H1 (cell line): ENCODE results near the gene UBASH3A. TPM values are rescaled to one million over a fixed set of nuclear protein-coding genes. Genes with fewer than 3 reads are reported as not detected.

ENCODE experiments used
- CTCF ChIA-PET: fragments of 300-600 bp; sonication (Branson Sonifier 250); formaldehyde crosslinking; loops from one replicate; lab custom pipeline; 2021; ENCODE audit not compliant: partially characterized antibody; lab: Charles Lee
- POLR2A ChIA-PET: fragments of 300-600 bp; sonication (Branson Sonifier 250); formaldehyde crosslinking; loops from one replicate; lab custom pipeline; 2021; ENCODE audit warnings: inconsistent platforms; ENCODE audit not compliant: partially characterized antibody; lab: Charles Lee
- DNase-seq, 2 experiments: peaks; one replicate each; pipeline versions ENCODE4 v3.0.0 to v3.0.0-alpha.2; 2010 to 2022; ENCODE audit warnings: low spot score in 2 of 2, low read depth in 1 of 2, mixed read lengths in 1 of 2
- FAIRE-seq: peaks from 2 replicates; lab custom pipeline; 2011; peaks lifted over from hg19 to GRCh38; lab: Jason Lieb, UNC
- H2AFZ ChIP-seq: 2 replicates; pipeline ENCODE4 v1.8.1; 2012; ENCODE audit warnings: low read length, inconsistent platforms
- H2AK5ac ChIP-seq: 2 replicates; pipeline ENCODE4 v1.6.1; 2013; ENCODE audit warnings: low read depth, low read length
- H2BK120ac ChIP-seq: replicated peaks from 2 replicates; pipeline ENCODE3; 2013; ENCODE audit warnings: low read depth, low read length, inconsistent platforms
- H2BK12ac ChIP-seq: 2 replicates; pipeline ENCODE4 v1.6.1; 2013; ENCODE audit warnings: low read depth, low read length
- H2BK15ac ChIP-seq: 2 replicates; pipeline ENCODE4 v1.6.1; 2013; ENCODE audit warnings: low read length
- H2BK20ac ChIP-seq: 2 replicates; pipeline ENCODE4 v1.6.1; 2013; ENCODE audit warnings: low read length
- H2BK5ac ChIP-seq: 2 replicates; pipeline ENCODE4 v1.6.1; 2013; ENCODE audit warnings: low read depth, low read length
- H3K14ac ChIP-seq: 2 replicates; pipeline ENCODE4 v1.6.1; 2013; ENCODE audit warnings: inconsistent platforms; ENCODE audit not compliant: insufficient read length
- H3K18ac ChIP-seq: 2 replicates; pipeline ENCODE4 v1.6.1; 2013; ENCODE audit warnings: low read length; ENCODE audit errors: extremely low read depth
- H3K23ac ChIP-seq: 2 replicates; pipeline ENCODE4 v1.6.1; 2013; ENCODE audit warnings: inconsistent platforms; ENCODE audit not compliant: insufficient read length
- H3K23me2 ChIP-seq: 2 replicates; pipeline ENCODE4 v1.6.1; 2013; ENCODE audit warnings: low read depth, low read length
- H3K27ac ChIP-seq: 2 replicates; pipeline ENCODE4 v1.6.1; 2011; ENCODE audit warnings: low read depth, low read length, inconsistent platforms
- H3K27me3 ChIP-seq, 4 experiments: replicated peaks in 1 of 4; 1 replicate in 1 of 4; 2 replicates in 3 of 4; pipeline versions ENCODE4 v1.6.1 to v1.8.1; 2011 to 2013; ENCODE audit warnings: low read length in 3 of 4, mild to moderate bottlenecking in 3 of 4, inconsistent platforms in 2 of 4, mixed read lengths in 2 of 4, moderate library complexity in 1 of 4; ENCODE audit not compliant: control insufficient read depth in 3 of 4, insufficient read depth in 3 of 4; ENCODE audit errors: extremely low read depth in 1 of 4
- H3K36me3 ChIP-seq, 4 experiments: 2 replicates each; pipeline versions ENCODE4 v1.6.1 to v1.8.1; 2011 to 2013; ENCODE audit warnings: mild to moderate bottlenecking in 4 of 4, low read length in 3 of 4, moderate library complexity in 2 of 4, control low read depth in 1 of 4, inconsistent platforms in 1 of 4; ENCODE audit not compliant: insufficient read depth in 4 of 4, control insufficient read depth in 2 of 4
- H3K4ac ChIP-seq: replicated peaks from 2 replicates; pipeline ENCODE3; 2013; ENCODE audit warnings: low read length, low read depth, mixed read lengths, inconsistent platforms; ENCODE audit not compliant: insufficient read length
- H3K4me1 ChIP-seq, 4 experiments: replicated peaks in 1 of 4; 1 replicate in 1 of 4; 2 replicates in 3 of 4; pipeline versions ENCODE4 v1.6.1 to v1.8.1; 2011 to 2013; ENCODE audit warnings: low read length in 3 of 4, inconsistent platforms in 2 of 4, mixed read lengths in 1 of 4; ENCODE audit not compliant: insufficient read depth in 4 of 4, control insufficient read depth in 3 of 4
- H3K4me2 ChIP-seq, 2 experiments: 2 replicates each; pipeline versions ENCODE4 v1.6.1 to v1.8.1; 2011 to 2013; ENCODE audit warnings: low read depth in 2 of 2, low read length in 2 of 2, control low read depth in 1 of 2, inconsistent platforms in 1 of 2, mild to moderate bottlenecking in 1 of 2; ENCODE audit not compliant: insufficient read depth in 1 of 2
- H3K4me3 ChIP-seq, 4 experiments: fragments of 200-600, 300-600 bp in 1 of 4; sonication (generic), shearing (Covaris generic), sonication (Bioruptor Twin) in 1 of 4; 2 replicates each; pipeline versions ENCODE4 v1.5.1 to v1.8.1; 2011 to 2016; ENCODE audit warnings: low read length in 4 of 4, low read depth in 3 of 4, control low read depth in 2 of 4, inconsistent platforms in 2 of 4, mild to moderate bottlenecking in 2 of 4, mixed read lengths in 1 of 4, moderate library complexity in 1 of 4; ENCODE audit not compliant: insufficient read depth in 2 of 4; ENCODE audit errors: extremely low read depth in 1 of 4
- H3K56ac ChIP-seq: replicated peaks from 2 replicates; pipeline ENCODE3; 2013; ENCODE audit warnings: low read depth, mild to moderate bottlenecking, mixed read lengths, low read length, inconsistent platforms; ENCODE audit not compliant: insufficient read length
- H3K79me1 ChIP-seq: 2 replicates; pipeline ENCODE4 v1.6.1; 2013; ENCODE audit warnings: low read depth, low read length, control low read depth
- H3K79me2 ChIP-seq, 2 experiments: 2 replicates each; pipeline versions ENCODE4 v1.6.1 to v1.8.1; 2012 to 2013; ENCODE audit warnings: low read length in 2 of 2, mild to moderate bottlenecking in 2 of 2, inconsistent platforms in 1 of 2; ENCODE audit not compliant: insufficient read depth in 2 of 2, control insufficient read depth in 1 of 2
- H3K9ac ChIP-seq, 4 experiments: replicated peaks in 1 of 4; 1 replicate in 1 of 4; 2 replicates in 3 of 4; pipeline versions ENCODE4 v1.6.1 to v1.8.1; 2011 to 2013; ENCODE audit warnings: low read depth in 3 of 4, low read length in 3 of 4, control low read depth in 2 of 4, mild to moderate bottlenecking in 2 of 4, moderate library complexity in 2 of 4, inconsistent platforms in 1 of 4; ENCODE audit errors: extremely low read depth in 1 of 4
- H3K9me3 ChIP-seq, 2 experiments: 2 replicates each; pipeline versions ENCODE4 v1.6.1 to v1.8.1; 2012 to 2013; ENCODE audit warnings: mild to moderate bottlenecking in 2 of 2, moderate library complexity in 2 of 2, control low read depth in 1 of 2, inconsistent platforms in 1 of 2, low read depth in 1 of 2, low read length in 1 of 2, mixed read lengths in 1 of 2; ENCODE audit not compliant: insufficient read depth in 2 of 2
- H4K20me1 ChIP-seq, 2 experiments: replicated peaks in 1 of 2; 2 replicates each; pipeline versions ENCODE3 to v1.8.1; 2011 to 2013; ENCODE audit warnings: inconsistent platforms in 2 of 2, low read length in 2 of 2, mild to moderate bottlenecking in 1 of 2; ENCODE audit not compliant: insufficient read depth in 2 of 2, control insufficient read depth in 1 of 2
- H4K5ac ChIP-seq: 2 replicates; pipeline ENCODE4 v1.6.1; 2013; ENCODE audit warnings: low read length, low read depth, mixed read lengths, inconsistent platforms; ENCODE audit not compliant: insufficient read length
- H4K8ac ChIP-seq: 2 replicates; pipeline ENCODE4 v1.8.0; 2013; ENCODE audit warnings: mild to moderate bottlenecking, moderate library complexity, low read length, inconsistent platforms; ENCODE audit not compliant: insufficient read depth; ENCODE audit errors: extremely low read depth
- H4K91ac ChIP-seq: replicated peaks from 2 replicates; pipeline ENCODE3; 2013; ENCODE audit warnings: low read length, mixed read lengths, inconsistent platforms; ENCODE audit not compliant: insufficient read length
- ASH2L ChIP-seq: fragments of 200-600, 300-600 bp; sonication (generic); IDR thresholded peaks from one replicate; pipeline ENCODE4 v1.7.1; 2017; ENCODE audit warnings: low read length
- BRCA1 ChIP-seq: IDR thresholded peaks from 2 replicates; pipeline ENCODE4 v1.6.1; 2012; ENCODE audit warnings: low read depth, low read length, improper control_type of control experiment
- CTCF ChIP-seq, 3 experiments: IDR thresholded peaks; 1 replicate in 2 of 3; 2 replicates in 1 of 3; pipeline versions ENCODE4 v1.5.1 to v1.6.1; 2011; ENCODE audit warnings: low read length in 3 of 3, mild to moderate bottlenecking in 3 of 3, inconsistent platforms in 2 of 3, low read depth in 1 of 3, moderate library complexity in 1 of 3; ENCODE audit not compliant: insufficient read depth in 1 of 3; ENCODE audit errors: control extremely low read depth in 1 of 3
- KDM1A ChIP-seq: fragments of 200-600, 300-600 bp; sonication (generic); IDR thresholded peaks from 2 replicates; pipeline ENCODE4 v1.7.1; 2016; ENCODE audit warnings: mild to moderate bottlenecking, low read length, borderline replicate concordance
- KDM5A ChIP-seq: fragments of 200-600 bp; IDR thresholded peaks from 2 replicates; pipeline ENCODE4 v1.7.1; 2012; ENCODE audit warnings: mild to moderate bottlenecking, low read length, inconsistent platforms, mixed read lengths
- PHF8 ChIP-seq: fragments of 200-600 bp; sonication (generic); conservative IDR thresholded peaks from 2 replicates; pipeline ENCODE4 v1.7.1; 2012; ENCODE audit warnings: low read depth, mild to moderate bottlenecking, inconsistent platforms, low read length, moderate library complexity
- RBBP5 ChIP-seq: IDR thresholded peaks from 2 replicates; pipeline ENCODE4 v1.7.1; 2012; ENCODE audit warnings: low read depth, mild to moderate bottlenecking, inconsistent platforms, low read length, moderate library complexity, borderline replicate concordance
- SIX5 ChIP-seq: IDR thresholded peaks from 2 replicates; pipeline ENCODE4 v1.6.1; 2011; ENCODE audit warnings: mild to moderate bottlenecking, low read depth, low read length
- SUZ12 ChIP-seq: fragments of 200-600 bp; sonication (generic); IDR thresholded peaks from 2 replicates; pipeline ENCODE4 v1.6.1; 2012; ENCODE audit warnings: mild to moderate bottlenecking, inconsistent platforms, low read length, moderate library complexity, mixed read lengths
- WGBS, 2 experiments: shearing (Covaris generic) in 1 of 2; methylation state at CpG; one replicate each; pipeline versions ENCODE4 v1.1.6 to v1.1.7; 2013 to 2015; ENCODE audit warnings: low lambda C conversion rate in 2 of 2, mixed read lengths in 2 of 2, inconsistent platforms in 1 of 2, low coverage in 1 of 2, missing lambda C conversion rate in 1 of 2; ENCODE audit not compliant: insufficient replicate concordance in 2 of 2, insufficient coverage in 1 of 2, insufficient read length in 1 of 2; ENCODE audit errors: extremely low coverage in 1 of 2, missing lambda C conversion rate in 1 of 2; 5-methylcytosine and 5-hydroxymethylcytosine counted together
- polyA plus RNA-seq, 7 experiments: library from polyadenylated mRNA; depleted of rRNA in 3 of 7; stranded (reverse) in 5 of 7; unstranded in 2 of 7; fragments of >200 nt in 5 of 7; fragments of 200-250 nt in 2 of 7; gene quantifications; 1 replicate in 5 of 7; 2 replicates in 1 of 7; 4 replicates in 1 of 7; pipeline versions ENCODE4 v1.2.1 to v1.2.3, GENCODE V29; 2011 to 2013; ENCODE audit warnings: missing spikeins in 2 of 7, mixed read lengths in 2 of 7
- total RNA-seq: library from RNA; stranded (reverse); fragmentation: NEBNext Ultra II Directional; extraction: Animal tissue kit (Norgen Biotek cat#: 25700); gene quantifications from 2 replicates; pipeline ENCODE4 v1.2.1, GENCODE V29; 2021

Gene UBASH3A
- total and polyA plus RNA-seq, 2 of the 8 experiments (the other 6 are each of a cell fraction or from before 2014, with no cell fraction given) = not detected

GRCh38 chr21:42388740-42389448 lies 14.8 kb upstream of the UBASH3A start:
- no peak overlapping the region for H2BK20ac ChIP-seq
- no peaks in the 10 kb centered on the region for H3K79me2 ChIP-seq
- no peaks in the 10 kb centered on the region for H3K79me1 ChIP-seq
- H3K4me2 ChIP-seq = peak overlapping the region; percentile 26 to 39; a peak in 3 of 4 replicates
- H3K36me3 ChIP-seq = no peaks in the 10 kb centered on the region
- no peak overlapping the region for H3K23ac ChIP-seq
- 67% methylated on average over 20 of the region's 20 CpGs; no CpG with 5 or more reads in 1 of the 2 experiments for WGBS, 2 experiments
- peak overlapping the region; percentile 87; the same call in 1 of the 2 replicates for H2AK5ac ChIP-seq
- POLR2A ChIA-PET = interaction anchor here (0.9 to 1.6 kb wide), 3 partner anchors 10 to 16 kb away, joined by 3 to 5 read pairs (median 3); no protein-coding TSS in a partner anchor
- H3K56ac ChIP-seq = no peak overlapping the region
- CTCF ChIA-PET = interaction anchor here (0.9 to 2.2 kb wide), 8 partner anchors 9 to 74 kb away, joined by 3 to 8 read pairs (median 4); no protein-coding TSS in a partner anchor
- 0 out of 7 replicates have a peak, but pooled peaks cover 0 to 2% (median 0%) of the 10 kb centered on the region in 4 experiments for H3K27me3 ChIP-seq
- H4K5ac ChIP-seq = no peak overlapping the region
- H2BK12ac ChIP-seq = peak overlapping the region; percentile 82
- 0 out of 2 replicates have a peak overlapping the region, but pooled peaks have one; percentile 15 for H3K27ac ChIP-seq
- no peak overlapping the region for H4K91ac ChIP-seq
- no peak overlapping the region for H4K8ac ChIP-seq
- peaks cover 0 to 4% of the 10 kb centered on the region in 2 experiments; a peak in 1 of 4 replicates for H3K9me3 ChIP-seq
- H2BK15ac ChIP-seq = no peak overlapping the region
- H3K14ac ChIP-seq = no peak overlapping the region
- peaks cover 0 to 12% (median 9%) of the 10 kb centered on the region in 4 experiments; a peak in 3 of 7 replicates for H3K4me1 ChIP-seq
- H3K23me2 ChIP-seq = no peaks in the 10 kb centered on the region
- DNase-seq (no peak), FAIRE-seq (no peak)
- H2BK5ac ChIP-seq = peak overlapping the region; percentile 73
- H2AFZ ChIP-seq = no peak overlapping the region
- peak overlapping the region in 1 of 4 experiments; percentile 2; a peak in 1 of 7 replicates for H3K9ac ChIP-seq
- peak overlapping the region; percentile 67; the same call in 1 of the 2 replicates for H3K18ac ChIP-seq
- no peak overlapping the region for H2BK120ac ChIP-seq
- peak overlapping the region in 1 of 4 experiments; percentile 3; a peak in 1 of 8 replicates for H3K4me3 ChIP-seq
- H4K20me1 ChIP-seq = no peaks in the 10 kb centered on the region
- H3K4ac ChIP-seq = no peak overlapping the region
- TF ChIP-seq SIX5 (no peak), KDM5A (no peak), ASH2L (no peak), SUZ12 (no peak), BRCA1 (no peak), PHF8 (no peak), KDM1A (peak; percentile 51; the same call in 1 of the 2 replicates), RBBP5 (no peak), CTCF (IDR thresholded peaks at IDR 0.05; ENCODE audit: control extremely low read depth in 1 of 3, insufficient read depth in 1 of 3, low read depth in 1 of 3, low read length in 3 of 3) (no peak)
